GM18508 (cell line): ENCODE results near the gene TK1.

ENCODE experiments used
- ATAC-seq: cut with Tn5 transposase; IDR thresholded peaks from one replicate; pipeline ENCODE4 v1.9.1; 2021; ENCODE audit warnings: moderate number of reproducible peaks; ENCODE audit not compliant: insufficient read depth, unreplicated experiment

Gene TK1

GRCh38 chr17:78223061-78223460 is 36.2 kb upstream of the TK1 start:
- ATAC-seq = no peak

- no peak for ATAC-seq
Measured at GRCh38 chr17:78219396-78220150, 32.7 kb upstream of the TK1 start.

- no peak for ATAC-seq
Measured at GRCh38 chr17:78214706-78215061, 27.8 kb upstream of the TK1 start.

- no peak for ATAC-seq
Measured at GRCh38 chr17:78214016-78214705, 27.3 kb upstream of the TK1 start, which contains the start of gene BIRC5. BIRC5 (plus strand) TSS chr17:78214253; CDS start chr17:78214317, 64 bp downstream.

- ATAC-seq = no peak
Measured at GRCh38 chr17:78211032-78211431, 24.2 kb upstream of the TK1 start.

GRCh38 chr17:78210111-78210510 is 23.3 kb upstream of the TK1 start:
- ATAC-seq = no peak

- ATAC-seq = no peak
Measured at GRCh38 chr17:78208486-78208885, 21.6 kb upstream of the TK1 start.

GRCh38 chr17:78206298-78206697 is 19.4 kb upstream of the TK1 start:
- no peak for ATAC-seq

GRCh38 chr17:78205124-78205775 is 18.4 kb upstream of the TK1 start:
- no peak for ATAC-seq

GRCh38 chr17:78204387-78205123 is 17.7 kb upstream of the TK1 start:
- ATAC-seq = no peak

- no peak for ATAC-seq
Measured at GRCh38 chr17:78202666-78203065, 15.8 kb upstream of the TK1 start.

- ATAC-seq = no peak
Measured at GRCh38 chr17:78200451-78200850, 13.6 kb upstream of the TK1 start.

- no peak for ATAC-seq
Measured at GRCh38 chr17:78197147-78197832, 10.4 kb upstream of the TK1 start.

GRCh38 chr17:78196716-78197115 is 9.9 kb upstream of the TK1 start:
- no peak for ATAC-seq

GRCh38 chr17:78185981-78186691 is 716 bp downstream of the TK1 start:
- no peak for ATAC-seq

- no peak for ATAC-seq
Measured at GRCh38 chr17:78184868-78185267, 2.0 kb downstream of the TK1 start.

GRCh38 chr17:78184351-78184750 is 2.5 kb downstream of the TK1 start:
- no peak for ATAC-seq

GRCh38 chr17:78183916-78184315 is 2.9 kb downstream of the TK1 start:
- no peak for ATAC-seq

- ATAC-seq = no peak
Measured at GRCh38 chr17:78182504-78182903, 4.3 kb downstream of the TK1 start.

- no peak for ATAC-seq
Measured at GRCh38 chr17:78180508-78180907, 6.3 kb downstream of the TK1 start.
